ENCODE measurements around the gene PTDSS2. TPM values are rescaled to one million over a fixed set of nuclear protein-coding genes. Genes with fewer than 3 reads are reported as not detected.
"Not testable (repeated sequence)": the region's sequence is repeated elsewhere in the genome, so short reads cannot be mapped to it uniquely, and the experiment has no call there.

The PTDSS2 gene
- total RNA-seq, 4 donors from 2014 or later, result 23.9 to 58.3 (median 30.2) TPM

- H3K4me1 ChIP-seq, result peaks cover 12 to 20% (median 14%) of the 10 kb centered on the region in 4 donors
- H3K4me3 ChIP-seq, result no peak overlapping the region
- TF ChIP-seq EP300 (IDR thresholded peaks at IDR 0.05) (no peak), POLR2AphosphoS5 (IDR thresholded peaks at IDR 0.05) (no peak)
- peaks cover 14 to 48% (median 28%) of the 10 kb centered on the region in 4 donors for H3K36me3 ChIP-seq
- intact Hi-C loops (cut with DNase I), result no loop called here
- H3K27ac ChIP-seq (replicated peaks in 1 of 4), result no peak overlapping the region
- H3K27me3 ChIP-seq, result no peaks in the 10 kb centered on the region
- H3K9me3 ChIP-seq, result no peaks in the 10 kb centered on the region
- DNase-seq (ENCODE audit: extremely low spot score), result no peak
- WGBS, result 92% methylated on average over 7 of the region's 24 CpGs
Measured at GRCh38 chr11:464316-464715, 14.2 kb downstream of the PTDSS2 start.

- no peak for DNase-seq (ENCODE audit: extremely low spot score)
- 81% methylated on average over 9 of the region's 9 CpGs for WGBS
- Histone ChIP-seq H3K27me3 (no peaks in the 10 kb centered on the region), H3K4me1 (peaks cover 25 to 31% (median 28%) of the 10 kb centered on the region in 4 donors), H3K27ac (replicated peaks in 1 of 4) (no peak overlapping the region), H3K36me3 (peaks cover 13 to 31% (median 17%) of the 10 kb centered on the region in 4 donors), H3K4me3 (no peak overlapping the region), H3K9me3 (no peaks in the 10 kb centered on the region)
- TF ChIP-seq CTCF (IDR thresholded peaks at IDR 0.05), result no peak
- TF ChIP-seq EP300 (IDR thresholded peaks at IDR 0.05), result no peak
- no peak for TF ChIP-seq POLR2A (IDR thresholded peaks at IDR 0.05; ENCODE audit: low read depth)
- TF ChIP-seq POLR2AphosphoS5 (IDR thresholded peaks at IDR 0.05), result no peak
- intact Hi-C loops (cut with DNase I), result no loop called here
Measured at GRCh38 chr11:465896-466530, 15.9 kb downstream of the PTDSS2 start.

GRCh38 chr11:468036-468435 is 18.0 kb downstream of the PTDSS2 start:
- Histone ChIP-seq H3K27me3 (no peaks in the 10 kb centered on the region), H3K4me3 (no peak overlapping the region), H3K9me3 (no peaks in the 10 kb centered on the region), H3K27ac (replicated peaks in 1 of 4) (peak overlapping the region; percentile 73 to 79 (median 76)), H3K4me1 (peaks cover 18 to 32% (median 28%) of the 10 kb centered on the region in 4 donors), H3K36me3 (peaks cover 0 to 14% (median 7%) of the 10 kb centered on the region in 4 donors)
- no peak for TF ChIP-seq POLR2AphosphoS5 (IDR thresholded peaks at IDR 0.05)
- TF ChIP-seq EP300 (IDR thresholded peaks at IDR 0.05), result no peak
- TF ChIP-seq POLR2A (IDR thresholded peaks at IDR 0.05; ENCODE audit: low read depth), result no peak
- TF ChIP-seq CTCF (IDR thresholded peaks at IDR 0.05), result no peak
- intact Hi-C loops (cut with DNase I), result no loop called here
- WGBS, result 63% methylated on average over 12 of the region's 12 CpGs
- DNase-seq (ENCODE audit: extremely low spot score), result no peak

GRCh38 chr11:468493-468892 is 18.4 kb downstream of the PTDSS2 start:
- H3K4me1 ChIP-seq, result peaks cover 18 to 32% (median 28%) of the 10 kb centered on the region in 4 donors
- no peak for DNase-seq (ENCODE audit: extremely low spot score)
- peak overlapping the region; percentile 73 to 79 (median 76) for H3K27ac ChIP-seq (replicated peaks in 1 of 4)
- TF ChIP-seq CTCF (IDR thresholded peaks at IDR 0.05) (no peak), EP300 (IDR thresholded peaks at IDR 0.05) (no peak), POLR2A (IDR thresholded peaks at IDR 0.05; ENCODE audit: low read depth) (no peak), POLR2AphosphoS5 (IDR thresholded peaks at IDR 0.05) (no peak)
- intact Hi-C loops (cut with DNase I), result no loop called here
- WGBS, result 63% methylated on average over 6 of the region's 6 CpGs
- H3K9me3 ChIP-seq, result no peaks in the 10 kb centered on the region
- H3K36me3 ChIP-seq, result peaks cover 0 to 14% (median 7%) of the 10 kb centered on the region in 4 donors
- no peaks in the 10 kb centered on the region for H3K27me3 ChIP-seq
- H3K4me3 ChIP-seq, result no peak overlapping the region

GRCh38 chr11:469026-469683 is 19.1 kb downstream of the PTDSS2 start:
- Histone ChIP-seq H3K36me3 (peaks cover 0 to 10% (median 6%) of the 10 kb centered on the region in 4 donors), H3K27ac (replicated peaks in 1 of 4) (peak overlapping the region; percentile 73 to 79 (median 76)), H3K4me3 (peak overlapping the region; percentile 16 to 48 (median 38)), H3K4me1 (peaks cover 18 to 32% (median 28%) of the 10 kb centered on the region in 4 donors)
- H3K27me3 ChIP-seq; DNase-seq (ENCODE audit: extremely low spot score); intact Hi-C loops (cut with DNase I); H3K9me3 ChIP-seq: not testable (repeated sequence)
- WGBS, result 28% methylated on average over 19 of the region's 19 CpGs
